ENCODE measurements around the gene SEMA4D.

Gene SEMA4D

DNA sequence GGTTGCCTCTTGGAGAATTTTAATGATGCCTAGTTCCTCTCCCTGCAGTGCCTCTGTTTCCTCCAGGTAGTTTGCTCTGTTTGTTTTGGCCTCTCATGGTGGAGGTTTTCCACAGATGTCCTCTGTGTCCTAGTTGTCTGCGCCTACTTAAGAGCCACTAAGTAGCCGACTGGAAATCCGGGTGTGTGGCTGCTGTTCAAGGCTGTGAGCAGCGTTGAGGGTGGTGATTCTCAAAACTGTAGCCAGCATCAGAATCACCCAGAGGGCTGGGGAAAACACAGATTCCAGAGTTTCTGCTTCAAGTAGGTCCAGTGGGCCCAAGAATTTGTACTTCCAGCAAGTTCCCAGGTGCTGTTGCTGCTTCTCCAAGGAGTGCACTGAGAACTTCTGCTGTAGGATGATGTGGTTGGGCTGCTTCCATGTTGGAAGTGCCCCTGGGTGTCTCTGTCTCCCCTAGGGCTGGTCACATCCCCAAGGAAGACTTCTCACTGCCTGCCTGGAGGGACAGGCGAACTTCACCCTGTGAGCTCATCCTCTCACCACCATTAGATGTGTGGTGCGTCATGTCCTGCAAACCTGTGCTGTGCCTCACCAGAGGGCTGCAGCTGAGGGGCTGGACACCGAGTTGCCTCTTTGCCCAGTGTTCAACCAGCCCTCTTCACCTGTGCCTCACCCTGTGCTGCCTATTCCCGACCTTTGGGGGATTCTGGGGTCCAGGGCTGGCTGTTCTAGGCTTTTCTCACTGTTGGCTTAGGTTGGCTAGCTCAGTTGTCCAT lies 144.9 kb downstream of the SEMA4D start:
- H3K36me3 ChIP-seq (replicated peaks in 1 of 2; ENCODE audit: control insufficient read depth in 2 of 2, insufficient read depth in 2 of 2, low read length in 2 of 2), result peaks cover 66 to 100% of the 10 kb centered on the region in 2 donors
- no peak overlapping the region for H2BK12ac ChIP-seq (ENCODE audit: low read length)
- no CpG with 5 or more reads among the region's 8 CpGs for WGBS, 2 donors (ENCODE audit: extremely low coverage in 2 of 2, insufficient read length in 2 of 2, insufficient replicate concordance in 1 of 2)
- no peak overlapping the region for H2AFZ ChIP-seq (ENCODE audit: low read length)
- H3K23ac ChIP-seq (ENCODE audit: low read depth, low read length, poor library complexity), result no peak overlapping the region
- H3K9me3 ChIP-seq (replicated peaks in 1 of 2; ENCODE audit: control insufficient read depth in 2 of 2, insufficient read depth in 1 of 2, low read depth in 1 of 2, low read length in 2 of 2), result no peaks in the 10 kb centered on the region
- no peak overlapping the region for H3K27ac ChIP-seq (replicated peaks; ENCODE audit: low read length)
- H3K18ac ChIP-seq (ENCODE audit: low read length), result no peak overlapping the region
- H3K4ac ChIP-seq (ENCODE audit: low read length), result no peak overlapping the region
- no peak for DNase-seq (ENCODE audit: low spot score)
- no peak overlapping the region for H4K91ac ChIP-seq (ENCODE audit: low read depth, low read length, poor library complexity)
- no peak overlapping the region for H2BK5ac ChIP-seq (ENCODE audit: low read length)
- H3K4me3 ChIP-seq (ENCODE audit: low read length in 2 of 2), result no peak overlapping the region
- no peak overlapping the region for H3K9ac ChIP-seq (ENCODE audit: low read depth, low read length, poor library complexity)
- no peak overlapping the region for H3K4me2 ChIP-seq (ENCODE audit: insufficient read depth, low read length, poor library complexity, severe bottlenecking)
- no peak overlapping the region for H4K8ac ChIP-seq (ENCODE audit: low read depth, low read length)
- H2BK120ac ChIP-seq (ENCODE audit: low read depth, low read length), result no peak overlapping the region
- no peaks in the 10 kb centered on the region for H3K79me1 ChIP-seq (ENCODE audit: low read depth, low read length)
- H2BK15ac ChIP-seq (ENCODE audit: low read length), result no peak overlapping the region
- H3K4me1 ChIP-seq (ENCODE audit: control insufficient read depth in 2 of 2, insufficient read depth in 1 of 2, low read depth in 1 of 2, low read length in 2 of 2), result no peaks in the 10 kb centered on the region
- H3K14ac ChIP-seq (ENCODE audit: low read length), result no peak overlapping the region
- H2AK5ac ChIP-seq (ENCODE audit: low read depth, low read length), result no peak overlapping the region
- no peaks in the 10 kb centered on the region for H3K27me3 ChIP-seq (ENCODE audit: control insufficient read depth in 3 of 3, insufficient read depth in 3 of 3, low read depth in 1 of 3, low read length in 3 of 3)

DNA sequence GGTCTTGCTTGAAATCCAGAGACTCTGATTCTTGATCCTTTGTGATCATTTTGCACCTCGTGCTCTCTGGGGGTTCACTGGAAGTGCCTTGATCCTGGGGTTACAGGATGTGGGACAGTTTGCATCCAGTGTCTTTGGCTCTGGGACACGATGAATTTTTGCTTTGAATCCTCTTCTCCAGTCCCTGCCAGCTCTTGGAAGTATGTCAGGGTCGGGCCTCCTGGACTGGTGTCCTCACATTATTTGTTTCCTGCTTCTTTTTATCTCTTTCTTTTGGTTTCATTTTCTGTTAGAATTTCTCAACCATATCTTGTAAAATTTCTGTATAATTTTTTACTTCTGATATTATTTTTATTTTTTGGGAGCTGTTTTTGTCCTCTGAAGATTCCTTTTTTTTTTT lies 145.5 kb downstream of the SEMA4D start:
- H3K9me3 ChIP-seq (replicated peaks in 1 of 2; ENCODE audit: control insufficient read depth in 2 of 2, insufficient read depth in 1 of 2, low read depth in 1 of 2, low read length in 2 of 2), result no peaks in the 10 kb centered on the region
- no peak overlapping the region for H3K23ac ChIP-seq (ENCODE audit: low read depth, low read length, poor library complexity)
- H3K79me1 ChIP-seq (ENCODE audit: low read depth, low read length), result no peaks in the 10 kb centered on the region
- H3K36me3 ChIP-seq (replicated peaks in 1 of 2; ENCODE audit: control insufficient read depth in 2 of 2, insufficient read depth in 2 of 2, low read length in 2 of 2), result peaks cover 64 to 100% of the 10 kb centered on the region in 2 donors
- no peak overlapping the region for H3K18ac ChIP-seq (ENCODE audit: low read length)
- H3K4ac ChIP-seq (ENCODE audit: low read length), result no peak overlapping the region
- no peak overlapping the region for H2BK15ac ChIP-seq (ENCODE audit: low read length)
- no peak overlapping the region for H2AK5ac ChIP-seq (ENCODE audit: low read depth, low read length)
- H3K14ac ChIP-seq (ENCODE audit: low read length), result no peak overlapping the region
- no peak overlapping the region for H3K4me2 ChIP-seq (ENCODE audit: insufficient read depth, low read length, poor library complexity, severe bottlenecking)
- no peak overlapping the region for H4K91ac ChIP-seq (ENCODE audit: low read depth, low read length, poor library complexity)
- DNase-seq (ENCODE audit: low spot score), result no peak
- H2BK120ac ChIP-seq (ENCODE audit: low read depth, low read length), result no peak overlapping the region
- H2AFZ ChIP-seq (ENCODE audit: low read length), result no peak overlapping the region
- no peak overlapping the region for H4K8ac ChIP-seq (ENCODE audit: low read depth, low read length)
- H2BK5ac ChIP-seq (ENCODE audit: low read length), result no peak overlapping the region
- no peak overlapping the region for H3K27ac ChIP-seq (replicated peaks; ENCODE audit: low read length)
- H2BK12ac ChIP-seq (ENCODE audit: low read length), result no peak overlapping the region
- H3K27me3 ChIP-seq (ENCODE audit: control insufficient read depth in 3 of 3, insufficient read depth in 3 of 3, low read depth in 1 of 3, low read length in 3 of 3), result no peaks in the 10 kb centered on the region
- H3K4me1 ChIP-seq (ENCODE audit: control insufficient read depth in 2 of 2, insufficient read depth in 1 of 2, low read depth in 1 of 2, low read length in 2 of 2), result no peaks in the 10 kb centered on the region
- H3K4me3 ChIP-seq (ENCODE audit: low read length in 2 of 2), result no peak overlapping the region
- no CpG with 5 or more reads among the region's 3 CpGs for WGBS, 2 donors (ENCODE audit: extremely low coverage in 2 of 2, insufficient read length in 2 of 2, insufficient replicate concordance in 1 of 2)
- no peak overlapping the region for H3K9ac ChIP-seq (ENCODE audit: low read depth, low read length, poor library complexity)

- Histone ChIP-seq H3K27ac (replicated peaks; ENCODE audit: low read length) (no peak overlapping the region), H3K4me2 (ENCODE audit: insufficient read depth, low read length, poor library complexity, severe bottlenecking) (no peak overlapping the region), H3K23ac (ENCODE audit: low read depth, low read length, poor library complexity) (no peak overlapping the region), H4K8ac (ENCODE audit: low read depth, low read length) (no peak overlapping the region), H3K79me1 (ENCODE audit: low read depth, low read length) (no peaks in the 10 kb centered on the region), H2BK120ac (ENCODE audit: low read depth, low read length) (no peak overlapping the region), H2AK5ac (ENCODE audit: low read depth, low read length) (no peak overlapping the region), H3K4me1 (ENCODE audit: control insufficient read depth in 2 of 2, insufficient read depth in 1 of 2, low read depth in 1 of 2, low read length in 2 of 2) (no peaks in the 10 kb centered on the region), H3K9ac (ENCODE audit: low read depth, low read length, poor library complexity) (no peak overlapping the region), H4K91ac (ENCODE audit: low read depth, low read length, poor library complexity) (no peak overlapping the region), H2BK12ac (ENCODE audit: low read length) (no peak overlapping the region), H3K27me3 (ENCODE audit: control insufficient read depth in 3 of 3, insufficient read depth in 3 of 3, low read depth in 1 of 3, low read length in 3 of 3) (no peaks in the 10 kb centered on the region), H2BK15ac (ENCODE audit: low read length) (no peak overlapping the region), H3K4ac (ENCODE audit: low read length) (no peak overlapping the region), H3K14ac (ENCODE audit: low read length) (no peak overlapping the region), H2AFZ (ENCODE audit: low read length) (no peak overlapping the region), H3K18ac (ENCODE audit: low read length) (no peak overlapping the region), H3K9me3 (replicated peaks in 1 of 2; ENCODE audit: control insufficient read depth in 2 of 2, insufficient read depth in 1 of 2, low read depth in 1 of 2, low read length in 2 of 2) (no peaks in the 10 kb centered on the region), H2BK5ac (ENCODE audit: low read length) (no peak overlapping the region), H3K36me3 (replicated peaks in 1 of 2; ENCODE audit: control insufficient read depth in 2 of 2, insufficient read depth in 2 of 2, low read length in 2 of 2) (peaks cover 61 to 100% of the 10 kb centered on the region in 2 donors), H3K4me3 (ENCODE audit: low read length in 2 of 2) (no peak overlapping the region)
- no CpG with 5 or more reads among the region's 6 CpGs for WGBS, 2 donors (ENCODE audit: extremely low coverage in 2 of 2, insufficient read length in 2 of 2, insufficient replicate concordance in 1 of 2)
- no peak for DNase-seq (ENCODE audit: low spot score)
These were observed 146.2 kb downstream of the SEMA4D start for GRCh38 chr9:89351584-89352300.

GRCh38 chr9:89350988-89351557 lies 146.8 kb downstream of the SEMA4D start:
- H3K36me3 ChIP-seq (replicated peaks in 1 of 2; ENCODE audit: control insufficient read depth in 2 of 2, insufficient read depth in 2 of 2, low read length in 2 of 2), result peaks cover 61 to 100% of the 10 kb centered on the region in 2 donors
- no peak overlapping the region for H3K4me3 ChIP-seq (ENCODE audit: low read length in 2 of 2)
- no peak overlapping the region for H3K23ac ChIP-seq (ENCODE audit: low read depth, low read length, poor library complexity)
- no peak overlapping the region for H3K9ac ChIP-seq (ENCODE audit: low read depth, low read length, poor library complexity)
- no peaks in the 10 kb centered on the region for H3K27me3 ChIP-seq (ENCODE audit: control insufficient read depth in 3 of 3, insufficient read depth in 3 of 3, low read depth in 1 of 3, low read length in 3 of 3)
- no peaks in the 10 kb centered on the region for H3K79me1 ChIP-seq (ENCODE audit: low read depth, low read length)
- no peaks in the 10 kb centered on the region for H3K4me1 ChIP-seq (ENCODE audit: control insufficient read depth in 2 of 2, insufficient read depth in 1 of 2, low read depth in 1 of 2, low read length in 2 of 2)
- no peak overlapping the region for H2AFZ ChIP-seq (ENCODE audit: low read length)
- H3K9me3 ChIP-seq (replicated peaks in 1 of 2; ENCODE audit: control insufficient read depth in 2 of 2, insufficient read depth in 1 of 2, low read depth in 1 of 2, low read length in 2 of 2), result no peaks in the 10 kb centered on the region
- no peak overlapping the region for H2BK12ac ChIP-seq (ENCODE audit: low read length)
- H2BK5ac ChIP-seq (ENCODE audit: low read length), result no peak overlapping the region
- no peak overlapping the region for H2BK15ac ChIP-seq (ENCODE audit: low read length)
- no peak overlapping the region for H3K4ac ChIP-seq (ENCODE audit: low read length)
- H3K4me2 ChIP-seq (ENCODE audit: insufficient read depth, low read length, poor library complexity, severe bottlenecking), result no peak overlapping the region
- H3K14ac ChIP-seq (ENCODE audit: low read length), result no peak overlapping the region
- no peak for DNase-seq (ENCODE audit: low spot score)
- H3K18ac ChIP-seq (ENCODE audit: low read length), result no peak overlapping the region
- no peak overlapping the region for H3K27ac ChIP-seq (replicated peaks; ENCODE audit: low read length)
- no peak overlapping the region for H4K8ac ChIP-seq (ENCODE audit: low read depth, low read length)
- no peak overlapping the region for H4K91ac ChIP-seq (ENCODE audit: low read depth, low read length, poor library complexity)
- no CpG with 5 or more reads among the region's 2 CpGs for WGBS, 2 donors (ENCODE audit: extremely low coverage in 2 of 2, insufficient read length in 2 of 2, insufficient replicate concordance in 1 of 2)
- H2BK120ac ChIP-seq (ENCODE audit: low read depth, low read length), result no peak overlapping the region
- H2AK5ac ChIP-seq (ENCODE audit: low read depth, low read length), result no peak overlapping the region

Data from neuronal stem cell (in vitro differentiated cells).